ENCODE measurements around the gene ENO1.

DNA sequence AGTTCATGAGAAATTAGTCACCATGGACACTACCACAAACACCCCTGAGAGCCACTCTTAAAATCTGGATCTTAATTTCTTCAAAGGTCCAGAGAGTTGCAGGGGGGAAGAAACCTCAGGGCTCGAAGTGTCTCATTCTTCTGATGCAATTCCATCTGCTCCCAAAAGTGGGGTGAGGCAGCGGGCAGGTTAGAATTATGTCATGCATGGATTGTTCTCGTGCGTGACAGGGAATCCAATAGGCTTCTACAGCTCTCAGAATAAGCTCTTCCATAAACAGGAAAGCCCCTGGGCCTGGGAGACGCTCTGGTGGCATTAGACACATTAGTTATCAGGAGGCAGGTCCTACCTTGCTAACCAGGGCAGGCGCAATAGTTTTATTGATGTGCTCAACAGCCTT lies 8.4 kb downstream of the ENO1 start:
- TF ChIP-seq, protein P1, sequence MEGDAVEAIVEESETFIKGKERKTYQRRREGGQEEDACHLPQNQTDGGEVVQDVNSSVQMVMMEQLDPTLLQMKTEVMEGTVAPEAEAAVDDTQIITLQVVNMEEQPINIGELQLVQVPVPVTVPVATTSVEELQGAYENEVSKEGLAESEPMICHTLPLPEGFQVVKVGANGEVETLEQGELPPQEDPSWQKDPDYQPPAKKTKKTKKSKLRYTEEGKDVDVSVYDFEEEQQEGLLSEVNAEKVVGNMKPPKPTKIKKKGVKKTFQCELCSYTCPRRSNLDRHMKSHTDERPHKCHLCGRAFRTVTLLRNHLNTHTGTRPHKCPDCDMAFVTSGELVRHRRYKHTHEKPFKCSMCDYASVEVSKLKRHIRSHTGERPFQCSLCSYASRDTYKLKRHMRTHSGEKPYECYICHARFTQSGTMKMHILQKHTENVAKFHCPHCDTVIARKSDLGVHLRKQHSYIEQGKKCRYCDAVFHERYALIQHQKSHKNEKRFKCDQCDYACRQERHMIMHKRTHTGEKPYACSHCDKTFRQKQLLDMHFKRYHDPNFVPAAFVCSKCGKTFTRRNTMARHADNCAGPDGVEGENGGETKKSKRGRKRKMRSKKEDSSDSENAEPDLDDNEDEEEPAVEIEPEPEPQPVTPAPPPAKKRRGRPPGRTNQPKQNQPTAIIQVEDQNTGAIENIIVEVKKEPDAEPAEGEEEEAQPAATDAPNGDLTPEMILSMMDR (IDR thresholded peaks at IDR 0.05), result no peak
- TF ChIP-seq POLR2A (IDR thresholded peaks at IDR 0.05), result no peak
